Kidney (tissue), 14 donors: ENCODE results near the gene TIMD4. TPM values are rescaled to one million over a fixed set of nuclear protein-coding genes. Genes with fewer than 3 reads are reported as not detected.

Source experiments
- DNase-seq, 5 donors: peaks; one replicate each; pipeline ENCODE4 v3.0.0-alpha.2; 2013 to 2020
- FAIRE-seq: peaks from 2 replicates; lab custom pipeline; 2012; peaks lifted over from hg19 to GRCh38; lab: Jason Lieb, UNC
- H3K27ac ChIP-seq, 2 donors: one replicate each; pipeline ENCODE4 v1.7.0; 2013; ENCODE audit warnings: low read depth in 2 of 2, low read length in 2 of 2, inconsistent platforms in 1 of 2
- H3K27me3 ChIP-seq: one replicate; pipeline ENCODE4 v1.7.1; 2013; ENCODE audit warnings: low read length, inconsistent platforms; ENCODE audit not compliant: control insufficient read depth, insufficient read depth
- H3K36me3 ChIP-seq, 3 donors: one replicate each; pipeline versions ENCODE4 v1.7.0 to v1.7.1; 2013; ENCODE audit warnings: low read length in 3 of 3, control low read depth in 1 of 3, inconsistent platforms in 1 of 3; ENCODE audit not compliant: insufficient read depth in 3 of 3, control insufficient read depth in 2 of 3
- H3K4me1 ChIP-seq, 3 donors: one replicate each; pipeline versions ENCODE4 v1.7.0 to v1.7.1; 2013; ENCODE audit warnings: low read length in 3 of 3, inconsistent platforms in 1 of 3, low read depth in 1 of 3; ENCODE audit not compliant: control insufficient read depth in 2 of 3, insufficient read depth in 2 of 3
- H3K4me3 ChIP-seq, 3 donors: one replicate each; pipeline versions ENCODE4 v1.7.0 to v1.8.1; 2013; ENCODE audit warnings: low read length in 3 of 3, control low read depth in 1 of 3, inconsistent platforms in 1 of 3
- H3K9ac ChIP-seq, 3 donors: one replicate each; pipeline versions ENCODE4 v1.7.0 to v1.7.1; 2013; ENCODE audit warnings: low read length in 3 of 3, control low read depth in 1 of 3, inconsistent platforms in 1 of 3
- H3K9me3 ChIP-seq, 3 donors: one replicate each; pipeline versions ENCODE4 v1.7.0 to v1.7.1; 2013; ENCODE audit warnings: low read length in 3 of 3, control low read depth in 1 of 3, inconsistent platforms in 1 of 3; ENCODE audit not compliant: control insufficient read depth in 2 of 3, insufficient read depth in 1 of 3
- CTCF ChIP-seq: IDR thresholded peaks from 3 replicates; pipeline ENCODE4 v1.5.1; 2012; ENCODE audit warnings: mild to moderate bottlenecking, moderate library complexity, borderline replicate concordance; ENCODE audit not compliant: insufficient read depth; ENCODE audit errors: extremely low read depth
- intact Hi-C: fragments of 100-400 bp; cut with DNase I; formaldehyde crosslinking; loops from one replicate; pipeline ENCODE4 v1.11.1; 2022
- polyA plus RNA-seq: library from polyadenylated mRNA; stranded (reverse); fragments of 350-450 nt; fragmentation: Illumina TruSeq; extraction: RNeasy Lipid Tissue Mini Kit (QIAGEN cat#74804); gene quantifications from one replicate; pipeline ENCODE4 v1.2.3, GENCODE V29; 2014; ENCODE audit warnings: low read depth, low replicate concordance; ENCODE audit not compliant: insufficient read depth
- total RNA-seq: library from RNA; stranded (reverse); fragmentation: NEBNext Ultra II Directional; extraction: Animal tissue kit (Norgen Biotek cat#: 25700); gene quantifications from one replicate; pipeline ENCODE4 v1.2.1, GENCODE V29; 2021
- donor health status: control.
- donor health status: control.
- donor health status: control.
- donor health status: control.
- donor health status: control.
- donor health status: DM: yes; HTN: yes; CAD: no.
- donor health status: Normal renal cell carcinoma (clear cell type).

TIMD4 gene
- total and polyA plus RNA-seq, 2 donors from 2014 or later: 2.3 to 8.0 TPM

GRCh38 chr5:156991714-156992113 is 28.7 kb upstream of the TIMD4 start:
- TF ChIP-seq CTCF: no peak
- Histone ChIP-seq H3K27ac (no peak overlapping the region), H3K9ac (no peak overlapping the region), H3K9me3 (no peaks in the 10 kb centered on the region), H3K4me1 (no peaks in the 10 kb centered on the region), H3K36me3 (no peaks in the 10 kb centered on the region), H3K4me3 (no peak overlapping the region), H3K27me3 (no peaks in the 10 kb centered on the region)
- FAIRE-seq (no peak), DNase-seq (no peak)
- intact Hi-C loops: no loop called here

GRCh38 chr5:156984064-156984463 is 21.0 kb upstream of the TIMD4 start:
- Histone ChIP-seq H3K9me3 (no peaks in the 10 kb centered on the region), H3K9ac (no peak overlapping the region), H3K4me1 (no peaks in the 10 kb centered on the region), H3K27ac (no peak overlapping the region), H3K27me3 (no peaks in the 10 kb centered on the region), H3K36me3 (no peaks in the 10 kb centered on the region), H3K4me3 (no peak overlapping the region)
- DNase-seq: no peak
- no peak for TF ChIP-seq CTCF
- no peak for FAIRE-seq
- intact Hi-C loops: no loop called here

- Histone ChIP-seq H3K9me3 (no peaks in the 10 kb centered on the region), H3K4me3 (no peak overlapping the region), H3K9ac (no peak overlapping the region), H3K27ac (no peak overlapping the region), H3K27me3 (no peaks in the 10 kb centered on the region), H3K36me3 (no peaks in the 10 kb centered on the region), H3K4me1 (no peaks in the 10 kb centered on the region)
- DNase-seq (no peak), FAIRE-seq (no peak)
- no peak for TF ChIP-seq CTCF
- intact Hi-C loops: no loop called here
Measured at GRCh38 chr5:156981481-156981880, 18.5 kb upstream of the TIMD4 start.

GRCh38 chr5:156974328-156974727 is 11.3 kb upstream of the TIMD4 start:
- FAIRE-seq (no peak), DNase-seq (no peak)
- no peak overlapping the region for H3K27ac ChIP-seq
- no peaks in the 10 kb centered on the region for H3K36me3 ChIP-seq
- no peak overlapping the region for H3K4me3 ChIP-seq
- H3K27me3 ChIP-seq: no peaks in the 10 kb centered on the region
- no peak overlapping the region for H3K9ac ChIP-seq
- TF ChIP-seq CTCF: no peak
- no peaks in the 10 kb centered on the region for H3K9me3 ChIP-seq
- no peaks in the 10 kb centered on the region for H3K4me1 ChIP-seq
- intact Hi-C loops: no loop called here
